Loucy (cell line): ENCODE results near the gene RRAGB.

Experiments
- H2AFZ ChIP-seq: fragments of 200-600 bp; sonication (generic); 2 replicates; pipeline ENCODE4 v1.6.0; 2016; ENCODE audit warnings: antibody characterized with exemption, mild to moderate bottlenecking, low read length, moderate library complexity
- H3F3A ChIP-seq: fragments of 200-600 bp; 2 replicates; pipeline ENCODE4 v1.6.0; 2016; ENCODE audit warnings: antibody characterized with exemption, low read depth, mild to moderate bottlenecking
- H3K27me3 ChIP-seq: fragments of 200-600 bp; sonication (generic); 2 replicates; pipeline ENCODE4 v1.6.1; 2014; ENCODE audit warnings: low read length, mild to moderate bottlenecking; ENCODE audit not compliant: insufficient read depth, poor library complexity, severe bottlenecking
- H3K36me3 ChIP-seq: fragments of 200-600 bp; sonication (generic); 2 replicates; pipeline ENCODE4 v1.6.1; 2016; ENCODE audit warnings: low read length; ENCODE audit not compliant: insufficient read depth
- H3K4me1 ChIP-seq: fragments of 200-600 bp; sonication (generic); 2 replicates; pipeline ENCODE4 v1.5.1; 2014; ENCODE audit warnings: low read length, mild to moderate bottlenecking; ENCODE audit not compliant: insufficient read depth, poor library complexity, severe bottlenecking
- H3K4me2 ChIP-seq: fragments of 200-600 bp; sonication (generic); 2 replicates; pipeline ENCODE4 v1.6.0; 2014; ENCODE audit warnings: antibody characterized with exemption, low read length, low read depth, mild to moderate bottlenecking; ENCODE audit not compliant: poor library complexity, severe bottlenecking
- H3K4me3 ChIP-seq: fragments of 200-600 bp; sonication (generic); 2 replicates; pipeline ENCODE4 v1.5.1; 2014; ENCODE audit warnings: low read length, mild to moderate bottlenecking, mixed read lengths; ENCODE audit not compliant: poor library complexity, severe bottlenecking
- H3K79me2 ChIP-seq: fragments of 200-600 bp; sonication (generic); 2 replicates; pipeline ENCODE4 v1.6.1; 2014; ENCODE audit warnings: low read length; ENCODE audit not compliant: insufficient read depth
- H3K9ac ChIP-seq: fragments of 200-600 bp; sonication (generic); 2 replicates; pipeline ENCODE4 v1.6.0; 2014; ENCODE audit warnings: mild to moderate bottlenecking, low read depth, low read length, moderate library complexity; ENCODE audit not compliant: poor library complexity, severe bottlenecking
- H3K9me2 ChIP-seq: fragments of 200-600 bp; sonication (generic); replicated peaks from 2 replicates; pipeline ENCODE4 v1.6.1; 2016; ENCODE audit warnings: low read depth, low read length, mixed read lengths
- H3K9me3 ChIP-seq: fragments of 200-600 bp; sonication (generic); 2 replicates; pipeline ENCODE4 v1.6.1; 2014; ENCODE audit warnings: mild to moderate bottlenecking, antibody characterized with exemption, low read length, low read depth; ENCODE audit not compliant: insufficient read depth
- H4K20me1 ChIP-seq: fragments of 200-600 bp; sonication (generic); 2 replicates; pipeline ENCODE4 v1.6.0; 2014; ENCODE audit warnings: antibody characterized with exemption, low read length, mild to moderate bottlenecking; ENCODE audit not compliant: insufficient read depth, poor library complexity, severe bottlenecking
- EZH2phosphoT487 ChIP-seq: fragments of 200-600 bp; IDR thresholded peaks from 2 replicates; pipeline ENCODE4 v1.6.1; 2018; ENCODE audit warnings: antibody characterized with exemption, mild to moderate bottlenecking, moderate library complexity, borderline replicate concordance
- TF ChIP-seq, protein P1 (sequence below): fragments of 200-600 bp; sonication (generic); conservative IDR thresholded peaks from 2 replicates; pipeline ENCODE4 v1.5.1; 2014; ENCODE audit warnings: mild to moderate bottlenecking, antibody characterized with exemption, low read length

RRAGB gene

DNA sequence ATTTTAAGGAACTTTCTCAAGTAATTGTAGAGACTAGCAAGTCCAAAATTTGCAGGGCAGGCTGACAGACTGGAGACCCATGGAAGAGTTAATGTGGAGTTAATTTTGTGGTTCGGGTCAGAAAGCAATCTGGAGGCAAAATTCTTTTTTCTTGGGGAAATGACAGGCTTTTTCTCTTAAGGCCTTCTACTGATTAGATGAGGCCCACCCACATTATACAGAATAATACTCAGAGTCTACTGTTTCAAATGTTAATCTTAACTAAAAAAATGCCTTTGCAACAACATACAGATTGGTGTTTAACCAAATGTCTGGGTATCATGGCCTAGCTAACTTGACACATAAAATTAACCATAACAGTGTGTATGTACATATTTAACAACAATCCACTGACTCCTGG, 32.7 kb downstream of the RRAGB start:
- H3K9me2 ChIP-seq: no peaks in the 10 kb centered on the region
- no peaks in the 10 kb centered on the region for H3K79me2 ChIP-seq
- no peak overlapping the region for H2AFZ ChIP-seq
- no peak overlapping the region for H3K9ac ChIP-seq
- no peaks in the 10 kb centered on the region for H3K4me1 ChIP-seq
- H4K20me1 ChIP-seq: no peaks in the 10 kb centered on the region
- TF ChIP-seq EZH2phosphoT487: no peak
- TF ChIP-seq, protein P1, sequence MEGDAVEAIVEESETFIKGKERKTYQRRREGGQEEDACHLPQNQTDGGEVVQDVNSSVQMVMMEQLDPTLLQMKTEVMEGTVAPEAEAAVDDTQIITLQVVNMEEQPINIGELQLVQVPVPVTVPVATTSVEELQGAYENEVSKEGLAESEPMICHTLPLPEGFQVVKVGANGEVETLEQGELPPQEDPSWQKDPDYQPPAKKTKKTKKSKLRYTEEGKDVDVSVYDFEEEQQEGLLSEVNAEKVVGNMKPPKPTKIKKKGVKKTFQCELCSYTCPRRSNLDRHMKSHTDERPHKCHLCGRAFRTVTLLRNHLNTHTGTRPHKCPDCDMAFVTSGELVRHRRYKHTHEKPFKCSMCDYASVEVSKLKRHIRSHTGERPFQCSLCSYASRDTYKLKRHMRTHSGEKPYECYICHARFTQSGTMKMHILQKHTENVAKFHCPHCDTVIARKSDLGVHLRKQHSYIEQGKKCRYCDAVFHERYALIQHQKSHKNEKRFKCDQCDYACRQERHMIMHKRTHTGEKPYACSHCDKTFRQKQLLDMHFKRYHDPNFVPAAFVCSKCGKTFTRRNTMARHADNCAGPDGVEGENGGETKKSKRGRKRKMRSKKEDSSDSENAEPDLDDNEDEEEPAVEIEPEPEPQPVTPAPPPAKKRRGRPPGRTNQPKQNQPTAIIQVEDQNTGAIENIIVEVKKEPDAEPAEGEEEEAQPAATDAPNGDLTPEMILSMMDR: no peak
- H3K36me3 ChIP-seq: peaks cover 15% of the 10 kb centered on the region; the same call in 1 of the 2 replicates
- no peaks in the 10 kb centered on the region for H3F3A ChIP-seq
- no peak overlapping the region for H3K4me3 ChIP-seq
- no peak overlapping the region for H3K4me2 ChIP-seq
- H3K9me3 ChIP-seq: no peaks in the 10 kb centered on the region
- no peaks in the 10 kb centered on the region for H3K27me3 ChIP-seq

DNA sequence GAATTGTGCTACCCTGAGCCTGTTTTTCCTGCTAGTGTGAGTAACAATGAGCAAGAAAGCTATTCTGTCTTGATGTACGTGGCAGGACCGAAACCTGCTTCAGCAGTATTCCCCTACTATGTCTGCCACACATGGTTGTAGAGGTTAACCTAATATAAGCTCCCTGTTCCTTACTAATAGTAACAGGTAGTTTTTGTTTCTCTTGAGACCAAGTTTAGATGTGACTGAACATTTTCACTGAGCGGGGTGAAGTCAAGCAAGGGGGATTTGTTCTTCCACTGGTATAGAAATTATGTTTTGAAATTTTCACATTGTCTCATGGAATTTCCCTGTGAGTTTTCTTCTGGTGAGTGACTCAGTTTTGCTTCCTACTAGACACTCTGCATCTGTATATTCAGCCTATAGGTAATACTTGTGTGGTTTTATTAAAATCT, 37.3 kb downstream of the RRAGB start:
- no peaks in the 10 kb centered on the region for H3K4me1 ChIP-seq
- TF ChIP-seq EZH2phosphoT487: no peak
- TF ChIP-seq, protein P1: no peak
- H4K20me1 ChIP-seq: no peaks in the 10 kb centered on the region
- H3K9ac ChIP-seq: no peak overlapping the region
- H3K4me3 ChIP-seq: no peak overlapping the region
- H3K9me2 ChIP-seq: no peaks in the 10 kb centered on the region
- H3K4me2 ChIP-seq: no peak overlapping the region
- H2AFZ ChIP-seq: no peak overlapping the region
- H3K36me3 ChIP-seq: peaks cover 22% of the 10 kb centered on the region; the same call in 1 of the 2 replicates
- no peaks in the 10 kb centered on the region for H3K9me3 ChIP-seq
- H3K27me3 ChIP-seq: no peaks in the 10 kb centered on the region
- H3F3A ChIP-seq: no peaks in the 10 kb centered on the region
- H3K79me2 ChIP-seq: no peaks in the 10 kb centered on the region

DNA sequence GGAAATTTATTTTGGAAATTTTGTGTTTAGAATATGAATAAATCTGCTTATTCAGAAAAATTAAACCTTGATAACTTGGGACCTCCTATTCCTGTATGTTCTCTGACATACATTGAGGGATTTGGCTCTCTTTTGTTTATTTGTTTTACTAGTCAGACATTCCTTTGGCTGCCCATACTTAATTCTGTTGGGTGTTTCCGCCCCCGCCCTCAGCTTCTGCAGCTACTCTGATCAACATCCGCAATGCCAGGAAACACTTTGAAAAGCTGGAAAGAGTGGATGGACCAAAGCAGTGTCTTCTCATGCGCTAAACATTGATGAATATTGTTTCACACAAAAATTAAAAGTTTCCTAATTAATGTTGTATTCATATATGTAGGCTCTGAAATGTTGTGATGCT, 40.5 kb downstream of the RRAGB start:
- H3K4me3 ChIP-seq: no peak overlapping the region
- no peaks in the 10 kb centered on the region for H3K9me2 ChIP-seq
- no peaks in the 10 kb centered on the region for H3K79me2 ChIP-seq
- H2AFZ ChIP-seq: no peak overlapping the region
- H3K4me1 ChIP-seq: no peaks in the 10 kb centered on the region
- H3K9ac ChIP-seq: no peak overlapping the region
- no peak overlapping the region for H3K4me2 ChIP-seq
- no peaks in the 10 kb centered on the region for H3K27me3 ChIP-seq
- peaks cover 19% of the 10 kb centered on the region; the same call in 1 of the 2 replicates for H3K36me3 ChIP-seq
- H3K9me3 ChIP-seq: no peaks in the 10 kb centered on the region
- no peaks in the 10 kb centered on the region for H3F3A ChIP-seq
- no peak for TF ChIP-seq EZH2phosphoT487
- TF ChIP-seq, protein P1: no peak
- H4K20me1 ChIP-seq: no peaks in the 10 kb centered on the region
